ENCODE data around the gene CRABP2. TPM values are rescaled to one million over a fixed set of nuclear protein-coding genes. Genes with fewer than 3 reads are reported as not detected.

CRABP2 gene
- total RNA-seq = 1 to 10 TPM; 1.6 to 2.3 TPM

DNA sequence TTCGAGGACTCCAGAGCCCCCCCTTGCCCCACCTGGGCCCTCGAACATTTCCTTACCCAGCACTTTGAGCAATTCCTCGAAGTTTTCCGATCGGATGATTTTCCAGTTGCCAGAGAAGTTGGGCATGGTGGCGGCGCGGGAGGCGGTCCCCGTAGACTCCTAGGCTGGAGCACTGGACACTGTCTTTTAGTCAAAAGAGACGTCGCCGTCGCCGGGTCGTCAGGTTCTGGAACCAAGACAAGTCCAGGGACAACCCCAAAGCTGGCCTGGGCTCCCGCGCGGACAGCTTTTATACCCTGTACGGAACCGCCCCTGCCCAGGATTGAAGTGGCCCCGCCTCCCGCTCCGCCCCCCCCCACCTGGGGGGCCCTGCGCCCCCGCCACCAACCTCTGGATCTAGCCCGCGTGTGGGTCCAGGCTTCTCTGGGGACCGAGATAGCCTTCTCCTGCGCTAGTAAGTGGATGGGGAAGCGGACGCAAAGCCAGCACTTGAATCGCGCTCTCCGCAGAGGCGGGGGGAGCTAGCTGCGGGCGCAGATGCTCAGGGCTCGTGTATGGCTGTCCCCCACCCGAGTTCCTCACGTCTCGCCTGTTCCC lies at the start of gene CRABP2:
TSS of gene CRABP2 (minus strand) at position 263 of the 597 bp plus-strand sequence. CDS start at position 126, 137 bp downstream.
- ATAC-seq = peak; percentile 27 to 47
- H3K9me3 Mint-ChIP-seq = no peaks in the 10 kb centered on the region
- peak within 1 kb of the TSS; percentile 36 to 76 for H3K27ac Mint-ChIP-seq
- DNase-seq (ENCODE audit: low spot score in 2 of 2) = no peak
- H3K36me3 Mint-ChIP-seq = no peaks in the 10 kb centered on the region

DNA sequence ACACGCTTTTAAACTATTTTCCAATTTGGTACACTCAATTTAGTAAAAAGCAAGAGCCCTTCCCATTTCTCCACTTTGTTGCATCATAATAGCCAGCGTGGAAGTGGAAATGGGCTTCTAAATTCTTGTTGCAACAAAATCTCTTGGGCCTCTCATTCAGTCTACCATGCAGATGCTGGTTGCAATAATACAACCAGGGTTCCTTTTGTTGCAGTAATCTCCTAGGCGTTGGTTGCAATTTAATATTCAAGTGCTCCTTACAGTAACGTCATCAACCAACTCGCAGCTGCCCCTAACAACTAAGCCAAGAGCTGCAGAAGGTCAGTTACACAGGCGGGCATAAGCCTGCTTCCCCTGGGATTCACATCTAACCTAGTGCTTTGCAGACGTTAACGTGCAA lies 48.8 kb upstream of the CRABP2 start:
- ATAC-seq = no peak
- DNase-seq (ENCODE audit: low spot score in 2 of 2) = no peak
- no peaks in the 10 kb centered on the region for H3K9me3 Mint-ChIP-seq
- peaks cover 14 to 15% of the 10 kb centered on the region in 2 donors for H3K36me3 Mint-ChIP-seq
- H3K27ac Mint-ChIP-seq = no peak overlapping the region

DNA sequence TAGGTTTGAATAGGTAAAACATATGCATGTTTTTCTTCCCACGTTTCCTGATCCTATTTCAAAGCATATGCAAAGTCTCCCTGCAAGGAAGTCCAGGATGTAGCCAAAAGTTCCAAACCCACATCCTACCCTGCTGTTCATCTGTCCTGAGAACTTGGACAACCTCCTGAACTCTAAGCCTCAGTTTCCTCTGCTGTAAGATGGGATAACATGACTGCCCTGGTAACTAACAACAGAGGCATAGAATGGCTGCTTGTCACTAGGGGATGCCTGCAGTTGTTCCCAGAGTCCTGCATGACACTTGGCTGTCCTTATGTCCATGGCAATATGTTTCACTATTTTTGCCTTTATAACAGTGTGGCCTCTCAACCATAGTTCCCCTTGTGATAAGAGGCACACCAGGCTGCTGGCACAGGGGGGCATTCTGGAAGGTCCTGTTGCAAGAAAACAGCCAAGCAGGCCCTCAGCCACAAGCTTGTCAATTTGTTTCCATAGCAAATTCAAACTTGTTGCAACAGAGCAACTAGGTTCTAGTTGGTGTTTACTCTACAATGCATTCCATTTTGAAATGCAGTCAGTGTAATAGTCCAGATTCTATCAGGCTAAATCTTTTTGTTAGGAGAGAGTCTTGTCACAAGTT lies 47.6 kb upstream of the CRABP2 start:
- Mint-ChIP-seq H3K36me3 (peaks cover 27% of the 10 kb centered on the region in 2 donors), H3K9me3 (no peaks in the 10 kb centered on the region)
- DNase-seq (ENCODE audit: low spot score in 2 of 2) = no peak

DNA sequence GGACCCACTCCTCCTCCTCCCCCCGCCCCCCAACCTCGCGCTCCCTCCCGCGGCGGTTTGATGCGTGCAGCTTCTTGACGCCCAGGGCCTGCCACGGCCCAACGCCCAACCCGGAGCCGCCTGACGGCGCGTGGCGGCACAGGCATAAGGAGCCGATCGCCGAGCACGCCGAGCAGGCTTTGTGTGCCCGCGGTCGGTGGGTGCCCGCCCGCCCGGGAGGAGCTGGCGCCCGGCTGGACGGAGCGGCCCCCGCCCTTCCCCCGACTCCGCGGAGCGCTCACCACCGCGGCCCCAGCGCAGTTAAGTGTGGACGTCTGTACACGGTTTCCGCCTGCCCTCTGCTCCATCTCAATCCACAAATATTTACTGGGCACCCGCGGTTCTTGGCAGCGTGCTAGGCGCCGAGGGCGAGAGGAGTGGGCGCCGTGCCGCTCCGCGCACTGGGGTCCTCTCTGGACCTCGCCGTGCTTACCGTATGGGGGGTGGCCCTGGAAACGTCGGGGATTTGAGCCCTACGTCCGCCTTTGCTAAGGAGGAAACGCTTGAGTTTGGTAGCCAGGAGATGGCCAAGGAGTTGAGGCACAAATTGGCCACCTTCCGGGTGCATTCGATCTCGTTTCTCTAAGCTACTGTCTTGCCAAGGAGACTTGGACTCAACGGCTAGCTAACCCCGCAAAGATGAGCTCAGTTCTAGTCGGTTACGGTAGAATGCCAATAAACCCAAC lies 46.5 kb upstream of the CRABP2 start:
- H3K36me3 Mint-ChIP-seq = peaks cover 34 to 35% of the 10 kb centered on the region in 2 donors
- peak overlapping the region; percentile 95 to 96 for H3K27ac Mint-ChIP-seq
- DNase-seq (ENCODE audit: low spot score in 2 of 2) (peak; percentile 89 to 92), ATAC-seq (peak; percentile 71 to 91)
- H3K9me3 Mint-ChIP-seq = no peaks in the 10 kb centered on the region

More for the DNA sequence above, 47.6 kb upstream of the CRABP2 start:
- H3K27ac Mint-ChIP-seq = peak overlapping the region; percentile 92 to 95
- no peak for ATAC-seq

DNA sequence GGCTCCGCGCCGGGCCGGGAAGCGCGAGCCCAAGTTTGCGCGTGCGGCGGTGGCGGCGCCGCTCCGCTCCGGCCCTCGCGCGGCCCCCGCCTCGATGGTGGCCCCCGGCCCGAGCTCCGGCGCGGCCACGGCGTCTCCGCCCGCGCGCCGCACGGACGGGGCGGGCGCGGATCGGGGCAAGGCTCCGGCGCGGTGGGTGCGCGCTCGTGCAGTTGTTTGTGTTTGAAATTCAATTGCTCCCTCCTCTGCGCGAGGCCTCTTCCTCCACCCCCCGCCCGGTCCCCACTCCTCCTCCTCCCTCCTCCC lies 46.0 kb upstream of the CRABP2 start, which contains the start of gene HDGF:
TSS of gene HDGF (minus strand) at position 225 of the 306 bp plus-strand sequence. CDS start 246 bp downstream, outside the sequence.
- peak within 1 kb of the TSS; percentile 95 to 99 for H3K27ac Mint-ChIP-seq
- peaks cover 34 to 35% of the 10 kb centered on the region in 2 donors for H3K36me3 Mint-ChIP-seq
- no peaks in the 10 kb centered on the region for H3K9me3 Mint-ChIP-seq
- ATAC-seq (no peak), DNase-seq (ENCODE audit: low spot score in 2 of 2) (no peak)

DNA sequence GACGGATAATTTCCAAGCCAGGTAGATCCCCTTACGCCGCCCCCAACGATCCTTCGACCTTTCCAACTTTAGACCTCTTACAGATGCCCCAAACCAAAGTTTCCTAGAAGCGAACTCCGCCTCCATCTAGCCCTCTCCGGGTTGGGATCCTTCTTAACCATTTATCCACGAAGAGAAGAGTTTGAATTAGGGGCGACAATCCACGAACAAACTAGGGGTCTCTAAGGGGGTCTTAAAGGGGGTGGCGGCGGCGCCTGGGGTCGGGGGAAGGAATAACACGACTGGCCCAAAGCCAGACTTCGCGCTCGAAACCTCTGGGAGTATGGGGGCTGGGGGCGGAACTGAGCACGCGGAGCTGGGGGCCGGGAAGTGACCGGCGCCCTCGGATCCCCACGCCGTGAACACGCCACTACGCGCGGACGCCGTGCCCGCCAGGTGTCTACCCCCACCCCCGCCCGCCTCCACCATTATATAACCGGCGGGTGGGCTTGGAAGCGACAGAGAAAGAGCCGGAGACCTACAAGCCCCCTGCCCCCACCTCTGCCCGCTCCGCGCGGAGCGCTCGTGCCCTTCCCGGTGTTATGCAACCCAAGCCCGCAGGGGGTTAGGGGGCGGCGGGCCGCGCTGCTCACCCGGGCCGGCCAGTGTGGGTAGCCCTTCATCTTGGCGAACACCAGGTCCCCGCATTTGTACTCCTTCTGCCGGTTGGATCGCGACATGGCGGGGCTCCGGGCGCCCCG lies 45.5 kb upstream of the CRABP2 start:
- peak in 1 of 2 donors; percentile 36 for DNase-seq (ENCODE audit: low spot score in 2 of 2)
- peak; percentile 8 to 23 for ATAC-seq
- Mint-ChIP-seq H3K27ac (peak overlapping the region; percentile 95 to 99), H3K9me3 (no peaks in the 10 kb centered on the region), H3K36me3 (peaks cover 35 to 40% of the 10 kb centered on the region in 2 donors)

DNA sequence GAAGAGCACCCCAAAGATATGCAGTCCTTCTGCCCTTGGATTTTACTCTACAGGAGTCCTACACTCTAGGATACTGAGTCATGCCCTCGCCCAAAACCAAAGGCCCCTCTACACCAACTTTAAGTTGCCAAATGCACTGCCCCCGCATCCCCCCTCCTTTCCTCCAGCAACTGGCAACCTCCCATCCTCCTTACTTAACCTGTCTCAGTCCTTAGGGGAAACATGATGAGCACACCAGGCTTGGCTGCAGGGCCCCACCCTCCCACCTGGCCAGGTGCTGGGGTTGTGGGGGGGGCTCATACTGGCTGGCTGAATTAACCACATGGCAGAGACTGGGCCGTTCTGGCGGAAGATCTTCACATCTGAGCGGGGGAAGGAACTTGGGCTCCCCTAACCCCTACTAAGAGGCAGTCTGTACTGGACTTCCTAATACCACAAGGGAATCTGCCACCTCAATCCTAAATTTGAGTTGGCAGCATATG lies 44.8 kb upstream of the CRABP2 start:
- DNase-seq (ENCODE audit: low spot score in 2 of 2) (no peak), ATAC-seq (peak in 1 of 2 donors; percentile 42)
- peaks cover 35 to 44% of the 10 kb centered on the region in 2 donors for H3K36me3 Mint-ChIP-seq
- H3K9me3 Mint-ChIP-seq = no peaks in the 10 kb centered on the region
- peak overlapping the region; percentile 95 to 99 for H3K27ac Mint-ChIP-seq

DNA sequence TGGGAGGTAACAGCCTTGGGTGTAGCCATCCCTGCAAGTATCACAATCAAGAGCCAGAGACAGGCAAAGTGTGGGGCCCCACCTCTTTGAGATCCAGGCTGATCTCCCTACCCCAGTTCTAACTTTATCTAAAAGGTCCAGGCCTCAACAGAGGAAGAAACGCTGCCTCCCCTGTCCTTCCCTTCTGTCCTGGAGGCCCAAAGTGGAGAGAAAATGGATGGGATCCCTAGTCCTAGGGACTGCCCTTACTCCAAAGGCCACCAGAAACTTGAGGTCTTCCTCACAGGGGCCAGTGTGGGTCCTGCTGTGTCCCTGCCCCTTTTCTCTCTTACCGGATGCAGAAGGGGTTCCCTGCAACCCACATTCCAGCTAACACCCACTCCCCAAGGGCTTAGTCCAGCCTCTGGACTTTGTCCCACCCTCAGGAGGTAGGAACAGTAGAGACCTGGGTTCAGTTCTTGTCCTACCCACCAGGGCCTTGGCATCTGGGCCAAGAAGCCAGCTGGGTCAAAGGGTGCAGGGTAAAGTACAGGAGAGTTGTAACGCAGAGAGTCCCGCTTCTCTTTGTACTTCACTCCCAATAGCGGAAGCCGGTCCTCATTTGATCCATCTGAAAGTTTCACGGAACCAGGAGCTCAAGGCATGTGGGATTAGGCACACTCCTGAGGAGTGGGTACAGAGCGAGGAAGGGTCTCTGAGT lies 44.2 kb upstream of the CRABP2 start:
- no peak for DNase-seq (ENCODE audit: low spot score in 2 of 2)
- no peak for ATAC-seq
- Mint-ChIP-seq H3K36me3 (peaks cover 35 to 44% of the 10 kb centered on the region in 2 donors), H3K27ac (peak overlapping the region; percentile 95 to 99), H3K9me3 (no peaks in the 10 kb centered on the region)

DNA sequence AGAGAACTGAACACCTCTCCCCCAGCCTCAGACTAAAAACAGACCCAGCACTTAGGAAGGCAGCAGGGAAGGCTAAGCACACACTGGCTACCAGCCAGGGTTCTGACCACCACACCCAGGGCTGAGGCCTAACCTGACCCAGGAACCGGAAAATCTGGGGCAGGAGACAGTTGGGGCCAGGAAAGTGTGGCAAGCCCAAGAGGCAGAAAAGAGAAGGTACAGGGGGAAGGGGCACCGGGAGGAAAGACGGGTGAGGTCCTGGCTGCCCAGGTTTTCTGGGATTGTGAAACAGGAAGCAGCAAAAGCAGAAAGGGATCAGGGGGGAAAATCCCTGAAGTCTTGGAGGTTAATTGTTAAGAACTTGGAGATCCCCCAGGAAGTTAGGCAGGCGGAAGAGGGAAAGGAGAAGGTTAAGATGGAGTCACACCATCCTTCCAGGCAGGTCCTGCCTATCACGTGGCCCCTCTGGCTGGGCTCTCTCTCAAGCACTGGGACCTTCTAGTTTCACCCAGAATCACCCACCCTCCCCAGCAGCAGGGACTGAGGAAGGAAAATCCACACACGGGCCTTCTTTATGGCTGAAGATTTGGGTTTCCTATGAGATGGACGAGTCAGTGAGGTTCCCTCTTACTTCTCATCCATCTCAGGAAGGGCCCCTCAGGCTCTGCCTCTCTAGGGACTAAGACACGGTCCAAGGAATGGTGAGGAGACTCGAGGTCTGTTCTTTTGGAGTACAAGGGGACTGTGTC lies 43.5 kb upstream of the CRABP2 start:
- Mint-ChIP-seq H3K27ac (peak overlapping the region; percentile 95 to 99), H3K9me3 (no peaks in the 10 kb centered on the region), H3K36me3 (peaks cover 35 to 49% of the 10 kb centered on the region in 2 donors)
- ATAC-seq (peak in 1 of 2 donors; percentile 47), DNase-seq (ENCODE audit: low spot score in 2 of 2) (no peak)

DNA sequence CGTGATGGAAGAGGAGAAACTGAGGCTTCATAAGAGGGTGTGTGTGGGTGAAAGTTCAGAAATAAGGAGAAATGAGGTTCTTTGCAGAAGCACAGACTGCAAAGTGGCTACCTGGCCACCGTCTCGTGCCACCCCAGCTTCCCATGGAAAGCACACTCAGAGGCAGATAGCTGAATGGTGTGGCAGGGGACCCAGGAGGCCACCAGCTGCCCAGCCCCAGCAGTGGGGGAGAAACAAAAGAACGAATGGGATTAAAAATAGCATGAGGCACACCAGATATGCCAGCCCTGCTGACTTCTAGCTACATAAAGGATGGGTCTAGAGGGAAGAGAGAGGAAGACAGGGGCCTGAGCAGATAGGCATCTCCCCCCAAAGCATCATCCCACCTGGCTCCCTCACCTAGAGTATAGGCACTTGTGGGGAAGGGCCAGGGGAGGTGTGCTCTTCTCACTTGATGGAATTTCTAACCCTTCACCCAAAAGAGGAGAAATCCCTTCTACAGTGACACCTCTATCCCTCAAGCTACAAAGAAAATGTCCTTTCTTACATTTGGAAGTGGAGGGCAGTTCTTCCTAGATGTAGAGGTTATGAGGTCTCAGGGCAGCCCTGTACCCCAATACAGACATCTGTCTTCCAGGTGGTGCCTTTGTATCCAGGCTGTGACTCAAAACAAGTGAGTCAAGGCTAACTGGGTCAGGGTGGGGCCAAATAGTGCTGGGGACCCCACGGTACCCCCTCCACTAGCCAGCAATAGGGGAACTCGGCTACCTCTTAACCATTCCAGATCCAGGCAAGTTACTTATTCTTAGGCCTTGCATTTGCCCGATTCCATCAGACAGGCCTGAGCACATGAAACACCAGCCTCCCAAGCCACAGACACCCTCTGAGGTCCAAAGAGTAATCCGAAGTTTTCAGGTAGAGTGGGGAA lies 42.6 kb upstream of the CRABP2 start:
- no peak for ATAC-seq
- no peak for DNase-seq (ENCODE audit: low spot score in 2 of 2)
- peaks cover 35 to 52% of the 10 kb centered on the region in 2 donors for H3K36me3 Mint-ChIP-seq
- H3K9me3 Mint-ChIP-seq = no peaks in the 10 kb centered on the region
- peak overlapping the region; percentile 95 to 99 for H3K27ac Mint-ChIP-seq

DNA sequence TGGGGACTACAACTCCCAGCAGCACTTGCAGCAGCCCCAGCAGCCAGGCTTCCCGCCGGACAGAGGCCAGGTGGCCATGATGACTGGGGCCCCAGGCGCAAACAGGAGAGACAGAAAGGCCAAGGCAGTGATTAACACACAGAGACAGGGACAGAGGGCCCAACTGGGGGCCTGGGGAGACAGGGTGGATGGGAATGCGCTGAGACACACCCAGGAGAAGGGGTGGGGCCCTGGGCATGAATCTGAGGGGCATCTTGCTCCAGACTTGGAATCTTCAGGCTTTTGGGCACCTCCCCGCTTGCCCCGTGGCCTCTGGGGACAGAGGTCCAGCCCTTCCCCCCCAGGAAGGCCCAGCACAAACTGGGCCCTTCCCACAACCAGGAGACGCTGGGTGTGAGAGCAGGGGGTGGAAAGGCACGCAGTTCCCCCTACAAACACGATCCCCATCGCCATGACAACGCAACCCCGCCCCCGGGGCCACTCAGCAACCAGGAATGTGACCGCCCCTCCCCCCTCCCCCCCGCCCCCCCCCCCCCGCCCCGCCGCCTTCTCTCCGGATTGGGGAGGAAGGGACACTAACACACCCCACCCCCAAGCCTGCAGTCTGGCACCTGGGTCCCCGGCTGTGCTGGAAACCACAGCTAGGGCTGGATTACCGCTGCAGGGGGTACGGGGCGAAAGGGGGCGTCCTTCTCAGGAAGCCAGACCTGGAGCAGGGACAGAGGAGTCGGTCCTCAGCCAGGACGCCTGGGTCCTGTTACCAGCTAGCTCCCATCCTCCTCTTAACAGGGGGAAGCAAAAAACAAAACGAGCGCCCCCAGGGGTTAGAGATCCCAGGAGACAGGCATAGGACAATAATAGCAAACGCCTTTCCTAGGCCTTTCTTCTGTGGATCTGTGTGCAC lies 41.6 kb upstream of the CRABP2 start:
- H3K36me3 Mint-ChIP-seq = peaks cover 35 to 58% of the 10 kb centered on the region in 2 donors
- no peaks in the 10 kb centered on the region for H3K9me3 Mint-ChIP-seq
- ATAC-seq (peak in 1 of 2 donors; percentile 11), DNase-seq (ENCODE audit: low spot score in 2 of 2) (peak in 1 of 2 donors; percentile 50)
- H3K27ac Mint-ChIP-seq = peak overlapping the region; percentile 95 to 99

DNA sequence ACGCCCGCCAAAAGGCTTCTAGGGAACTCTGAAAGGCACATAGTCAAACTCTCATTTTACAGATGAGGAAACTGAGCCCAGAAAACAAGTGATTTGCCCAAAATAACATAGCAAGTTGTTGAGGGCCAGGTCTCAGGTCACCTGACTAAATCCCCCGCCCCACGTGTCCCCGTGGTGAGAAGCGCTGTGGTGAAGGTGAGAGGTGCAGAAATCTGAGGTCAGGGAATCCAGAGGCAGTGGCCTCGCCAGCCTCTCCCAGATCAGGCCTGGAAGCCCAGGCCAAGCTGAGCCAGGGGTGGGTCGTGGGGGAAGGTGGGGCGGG lies 41.0 kb upstream of the CRABP2 start:
- Mint-ChIP-seq H3K36me3 (peaks cover 36 to 63% of the 10 kb centered on the region in 2 donors), H3K27ac (peak overlapping the region; percentile 9 to 83), H3K9me3 (no peaks in the 10 kb centered on the region)
- no peak for DNase-seq (ENCODE audit: low spot score in 2 of 2)
- no peak for ATAC-seq

DNA sequence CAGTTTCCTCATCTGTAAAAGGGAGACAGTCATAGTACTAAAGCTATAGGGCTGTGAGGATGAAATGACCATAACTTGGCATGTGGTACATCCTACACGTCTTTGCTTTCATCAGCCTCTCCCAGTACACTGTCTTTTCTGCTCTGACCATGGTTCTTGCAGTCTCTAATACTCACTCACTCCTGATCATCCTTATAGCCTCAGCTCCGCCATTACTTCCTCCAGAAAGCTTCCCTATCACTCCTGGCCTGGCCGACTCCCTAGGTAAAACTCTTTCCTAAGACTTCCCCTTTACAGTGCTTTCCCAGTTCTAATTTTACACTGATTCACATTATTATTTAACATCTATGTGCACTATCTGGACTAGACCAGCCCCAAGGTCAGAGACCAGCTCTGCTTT lies 40.5 kb upstream of the CRABP2 start:
- DNase-seq (ENCODE audit: low spot score in 2 of 2) (no peak), ATAC-seq (no peak)
- Mint-ChIP-seq H3K27ac (peak overlapping the region; percentile 9 to 40), H3K9me3 (no peaks in the 10 kb centered on the region), H3K36me3 (peaks cover 41 to 68% of the 10 kb centered on the region in 2 donors)

Measured in activated naive CD4-positive, alpha-beta T cell treated with anti-CD3 and anti-CD28 coated beads, Interleukin-2, amount 50 U/mL, for 72 hours (primary cell).